Smooth muscle cell (in vitro differentiated cells): ENCODE results near the gene PSMC2. TPM values are rescaled to one million over a fixed set of nuclear protein-coding genes. Genes with fewer than 3 reads are reported as not detected.
A peak's percentile ranks its signal among the peaks of the same experiment; 100 is the strongest.

Experiments used
- DNase-seq: peaks from one replicate; lab custom pipeline; 2025; ENCODE audit not compliant: unreplicated experiment; lab: John Stamatoyannopoulos, UW
- H2AFZ ChIP-seq: fragments of 200-600 bp; sonication (generic); 2 replicates; pipeline ENCODE4 v1.6.0; 2016; ENCODE audit warnings: antibody characterized with exemption, low read depth, mild to moderate bottlenecking
- H3F3A ChIP-seq: fragments of 200-600 bp; sonication (generic); 2 replicates; pipeline ENCODE4 v1.6.0; 2017; ENCODE audit warnings: antibody characterized with exemption, low read depth
- H3K27ac ChIP-seq: fragments of 200-600 bp; sonication (generic); 2 replicates; pipeline ENCODE4 v1.5.1; 2016; ENCODE audit warnings: low read depth, mild to moderate bottlenecking
- H3K27me3 ChIP-seq: fragments of 200-600 bp; sonication (generic); 2 replicates; pipeline ENCODE4 v1.6.1; 2016; ENCODE audit warnings: low read depth, mild to moderate bottlenecking
- H3K36me3 ChIP-seq: fragments of 200-600 bp; sonication (generic); 2 replicates; pipeline ENCODE4 v1.5.1; 2016; ENCODE audit warnings: low read depth
- H3K4me1 ChIP-seq: fragments of 200-600 bp; sonication (generic); 2 replicates; pipeline ENCODE4 v1.5.1; 2016; ENCODE audit warnings: low read depth
- H3K4me2 ChIP-seq: fragments of 200-600 bp; sonication (generic); 2 replicates; pipeline ENCODE4 v1.6.0; 2016; ENCODE audit warnings: mild to moderate bottlenecking
- H3K4me3 ChIP-seq: fragments of 200-600 bp; sonication (generic); 2 replicates; pipeline ENCODE4 v1.5.1; 2016; ENCODE audit warnings: mild to moderate bottlenecking
- H3K79me2 ChIP-seq: fragments of 200-600 bp; sonication (generic); 2 replicates; pipeline ENCODE4 v1.6.0; 2016; ENCODE audit warnings: low read depth, mild to moderate bottlenecking
- H3K9ac ChIP-seq: fragments of 200-600 bp; sonication (generic); 2 replicates; pipeline ENCODE4 v1.6.0; 2016; ENCODE audit warnings: low read depth
- H3K9me3 ChIP-seq: fragments of 200-600 bp; sonication (generic); replicated peaks from 2 replicates; pipeline ENCODE4 v1.5.1; 2016; ENCODE audit warnings: low read depth
- H4K20me1 ChIP-seq: fragments of 200-600 bp; sonication (generic); 2 replicates; pipeline ENCODE4 v1.6.0; 2016; ENCODE audit warnings: low read depth
- WGBS: methylation state at CpG from one replicate; pipeline ENCODE4 v1.1.7; 2016; ENCODE audit warnings: low lambda C conversion rate; 5-methylcytosine and 5-hydroxymethylcytosine counted together
- polyA plus RNA-seq: library from polyadenylated mRNA; unstranded; fragments of >200 nt; fragmentation: Nextera tagmentation; extraction: Ambion mirVana; gene quantifications from 2 replicates; pipeline ENCODE4 v1.2.1, GENCODE V29; 2016
- total RNA-seq: library from RNA; depleted of rRNA; stranded (reverse); fragments of >200 nt; gene quantifications from 2 replicates; pipeline ENCODE4 v1.2.3, GENCODE V29; 2014
- TF ChIP-seq, protein P1 (sequence below): fragments of 200-600 bp; sonication (generic); IDR thresholded peaks from 2 replicates; pipeline ENCODE4 v1.5.1; 2017; ENCODE audit warnings: borderline replicate concordance, mild to moderate bottlenecking, antibody characterized with exemption; ENCODE audit not compliant: insufficient read depth, poor library complexity, severe bottlenecking

PSMC2 gene
- total RNA-seq (129 and 155 TPM in 2 replicates), polyA plus RNA-seq (139 and 150 TPM in 2 replicates)

DNA sequence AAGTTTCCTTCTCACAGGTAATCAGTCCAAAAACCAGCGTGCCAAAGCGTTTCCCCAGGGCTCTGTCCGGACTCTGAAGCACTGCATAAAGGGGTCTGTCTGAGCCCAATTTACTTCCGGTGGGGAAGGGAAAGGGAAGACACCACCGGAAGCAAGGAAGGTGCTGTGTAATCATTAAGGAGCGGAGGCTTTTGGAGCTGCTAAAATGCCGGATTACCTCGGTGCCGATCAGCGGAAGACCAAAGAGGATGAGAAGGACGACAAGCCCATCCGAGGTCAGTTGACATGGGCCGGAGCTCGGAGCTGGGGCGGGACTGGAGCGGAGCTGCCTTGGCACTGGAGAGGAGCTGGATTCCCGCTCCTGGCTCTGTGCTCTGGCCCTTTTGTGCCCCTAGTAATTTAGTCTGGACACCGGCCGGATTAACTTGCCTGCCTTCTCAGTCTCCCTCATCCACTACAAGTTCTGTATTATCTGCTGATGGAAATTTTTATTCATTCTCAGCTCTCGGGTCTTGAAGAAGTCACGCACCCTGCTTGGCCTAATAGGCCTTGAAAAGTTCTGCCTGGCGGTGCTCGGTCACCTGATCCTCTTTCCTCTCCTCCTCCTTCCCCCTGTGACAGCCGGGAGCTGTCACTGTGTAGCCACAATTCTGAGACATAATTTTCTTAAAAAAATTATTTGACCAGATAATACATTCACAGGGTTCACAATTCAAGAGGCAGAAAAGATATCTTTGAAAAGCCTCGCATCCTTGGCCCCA is at the start of gene PSMC2:
TSS of gene PSMC2 (plus strand) at position 137 of the 761 bp plus-strand sequence. CDS start at position 206, 69 bp downstream.
- Histone ChIP-seq H3K27ac (peak within 1 kb of the TSS; percentile 85), H3K9ac (peak within 1 kb of the TSS; percentile 94), H3K27me3 (no peaks in the 10 kb centered on the region), H3F3A (no peaks in the 10 kb centered on the region), H3K4me2 (peak within 1 kb of the TSS; percentile 93), H2AFZ (peak within 1 kb of the TSS; percentile 98), H3K4me1 (peaks cover 31% of the 10 kb centered on the region), H4K20me1 (peaks cover 46% of the 10 kb centered on the region), H3K36me3 (no peaks in the 10 kb centered on the region), H3K4me3 (peak within 1 kb of the TSS; percentile 74), H3K9me3 (no peaks in the 10 kb centered on the region), H3K79me2 (peaks cover 79% of the 10 kb centered on the region)
- DNase-seq: peak; percentile 16
- TF ChIP-seq, protein P1, sequence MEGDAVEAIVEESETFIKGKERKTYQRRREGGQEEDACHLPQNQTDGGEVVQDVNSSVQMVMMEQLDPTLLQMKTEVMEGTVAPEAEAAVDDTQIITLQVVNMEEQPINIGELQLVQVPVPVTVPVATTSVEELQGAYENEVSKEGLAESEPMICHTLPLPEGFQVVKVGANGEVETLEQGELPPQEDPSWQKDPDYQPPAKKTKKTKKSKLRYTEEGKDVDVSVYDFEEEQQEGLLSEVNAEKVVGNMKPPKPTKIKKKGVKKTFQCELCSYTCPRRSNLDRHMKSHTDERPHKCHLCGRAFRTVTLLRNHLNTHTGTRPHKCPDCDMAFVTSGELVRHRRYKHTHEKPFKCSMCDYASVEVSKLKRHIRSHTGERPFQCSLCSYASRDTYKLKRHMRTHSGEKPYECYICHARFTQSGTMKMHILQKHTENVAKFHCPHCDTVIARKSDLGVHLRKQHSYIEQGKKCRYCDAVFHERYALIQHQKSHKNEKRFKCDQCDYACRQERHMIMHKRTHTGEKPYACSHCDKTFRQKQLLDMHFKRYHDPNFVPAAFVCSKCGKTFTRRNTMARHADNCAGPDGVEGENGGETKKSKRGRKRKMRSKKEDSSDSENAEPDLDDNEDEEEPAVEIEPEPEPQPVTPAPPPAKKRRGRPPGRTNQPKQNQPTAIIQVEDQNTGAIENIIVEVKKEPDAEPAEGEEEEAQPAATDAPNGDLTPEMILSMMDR: no peak
- WGBS: 1% methylated on average over 25 of the region's 25 CpGs

DNA sequence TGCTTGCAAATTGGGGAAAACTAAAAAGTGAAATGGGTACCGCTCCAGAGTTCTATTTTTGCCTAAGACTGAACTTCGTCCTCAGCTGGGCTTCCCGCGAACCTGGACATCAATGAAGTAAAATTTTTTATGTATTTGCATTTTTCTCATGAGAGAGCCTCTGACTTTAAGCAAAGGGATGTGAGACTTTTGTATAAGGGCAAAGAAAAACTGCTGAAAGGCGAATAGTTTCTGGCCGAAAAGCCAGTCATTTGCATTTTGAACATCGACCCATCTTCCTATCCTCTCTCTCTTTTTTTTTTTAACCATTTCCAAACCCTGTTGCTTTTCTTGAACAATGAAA is 49.6 kb upstream of the PSMC2 start:
- H3K27me3 ChIP-seq: no peaks in the 10 kb centered on the region
- H3F3A ChIP-seq: no peaks in the 10 kb centered on the region
- 1% methylated on average over 7 of the region's 7 CpGs for WGBS
- H3K9ac ChIP-seq: peak overlapping the region; percentile 85
- H4K20me1 ChIP-seq: peaks cover 3% of the 10 kb centered on the region
- no peaks in the 10 kb centered on the region for H3K9me3 ChIP-seq
- peaks cover 14% of the 10 kb centered on the region for H3K36me3 ChIP-seq
- DNase-seq: no peak
- TF ChIP-seq, protein P1: no peak
- peak overlapping the region; percentile 73 for H2AFZ ChIP-seq
- H3K4me3 ChIP-seq: peak overlapping the region; percentile 72
- peaks cover 14% of the 10 kb centered on the region for H3K4me1 ChIP-seq
- H3K4me2 ChIP-seq: peak overlapping the region; percentile 98
- peaks cover 36% of the 10 kb centered on the region for H3K79me2 ChIP-seq
- H3K27ac ChIP-seq: peak overlapping the region; percentile 69

DNA sequence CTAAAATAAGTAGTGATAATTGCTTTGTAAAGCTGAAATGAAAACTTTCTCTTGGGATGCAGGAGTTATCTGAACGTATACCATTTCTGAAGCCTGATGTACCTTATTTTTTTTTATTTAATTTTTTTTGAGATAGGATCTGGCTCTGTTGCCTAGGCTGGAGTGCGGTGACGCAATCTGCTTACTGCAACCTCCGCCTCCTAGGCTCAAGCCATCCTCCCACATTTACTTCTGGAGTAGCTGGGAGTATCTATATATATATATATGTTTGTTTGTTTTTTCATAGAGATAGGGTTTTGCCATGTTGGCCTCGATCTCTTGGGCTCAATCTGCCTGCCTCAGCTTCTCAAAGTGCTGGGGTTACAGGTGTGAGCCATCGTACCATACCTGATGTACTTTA is 47.8 kb upstream of the PSMC2 start:
- H3K27me3 ChIP-seq: no peaks in the 10 kb centered on the region
- peaks cover 3% of the 10 kb centered on the region for H4K20me1 ChIP-seq
- no peak for DNase-seq
- no peak overlapping the region for H3K4me2 ChIP-seq
- TF ChIP-seq, protein P1: no peak
- peaks cover 14% of the 10 kb centered on the region for H3K4me1 ChIP-seq
- no peaks in the 10 kb centered on the region for H3K9me3 ChIP-seq
- no peaks in the 10 kb centered on the region for H3F3A ChIP-seq
- H2AFZ ChIP-seq: no peak overlapping the region
- H3K4me3 ChIP-seq: no peak overlapping the region
- no peak overlapping the region for H3K9ac ChIP-seq
- peaks cover 37% of the 10 kb centered on the region for H3K79me2 ChIP-seq
- peaks cover 23% of the 10 kb centered on the region for H3K36me3 ChIP-seq
- H3K27ac ChIP-seq: no peak overlapping the region
- WGBS: 96% methylated on average over 6 of the region's 6 CpGs

DNA sequence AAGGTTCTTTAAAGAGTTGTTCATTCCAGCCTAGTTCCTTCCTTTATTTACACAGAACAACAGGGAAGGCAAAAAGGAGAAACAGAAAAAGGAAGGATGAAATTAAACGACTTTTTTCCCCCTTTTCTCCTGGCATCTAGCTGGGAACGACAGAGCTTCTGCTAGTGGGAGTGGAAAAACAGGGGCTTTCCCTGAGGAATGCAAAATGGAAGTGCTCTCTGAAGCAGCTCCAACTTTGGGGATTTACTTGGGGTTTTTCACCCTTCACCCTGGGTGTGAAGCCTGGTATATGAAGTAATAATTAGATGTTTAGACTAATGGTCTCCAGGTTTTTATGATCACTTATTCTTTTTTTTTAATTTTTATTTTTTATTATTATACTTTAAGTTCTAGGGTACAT is 46.0 kb upstream of the PSMC2 start:
- no peak for DNase-seq
- Histone ChIP-seq H4K20me1 (peaks cover 3% of the 10 kb centered on the region), H3K27ac (no peak overlapping the region), H3F3A (no peaks in the 10 kb centered on the region), H3K79me2 (peaks cover 37% of the 10 kb centered on the region), H3K9me3 (no peaks in the 10 kb centered on the region), H2AFZ (no peak overlapping the region), H3K27me3 (no peaks in the 10 kb centered on the region), H3K36me3 (peaks cover 25% of the 10 kb centered on the region), H3K4me1 (peaks cover 14% of the 10 kb centered on the region), H3K4me2 (no peak overlapping the region), H3K4me3 (no peak overlapping the region), H3K9ac (no peak overlapping the region)
- TF ChIP-seq, protein P1: no peak
- WGBS: 95% methylated on average over 2 of the region's 2 CpGs
